Hematopoietic multipotent progenitor cell treated with erythropoietin and hydrocortisone succinate and interleukin-3 and kit ligand, for 17 days (in vitro differentiated cells): ENCODE results near the gene PVRIG.
A peak's percentile ranks its signal among the peaks of the same experiment; 100 is the strongest.
"Not testable (repeated sequence)": the region's sequence is repeated elsewhere in the genome, so short reads cannot be mapped to it uniquely, and the experiment has no call there.

Experiments
- DNase-seq: peaks from one replicate; pipeline ENCODE4 v3.0.0-alpha.2; 2015; ENCODE audit warnings: low spot score

The PVRIG gene

GRCh38 chr7:100195222-100195621 lies 24.5 kb upstream of the PVRIG start:
- DNase-seq, result no peak

- DNase-seq, result not testable (repeated sequence)
Observed at GRCh38 chr7:100195901-100196322, 23.8 kb upstream of the PVRIG start.

GRCh38 chr7:100198266-100198665 lies 21.5 kb upstream of the PVRIG start:
- DNase-seq, result no peak

- no peak for DNase-seq
Observed at GRCh38 chr7:100200693-100201092, 19.1 kb upstream of the PVRIG start.

- no peak for DNase-seq
Observed at GRCh38 chr7:100204454-100204853, 15.3 kb upstream of the PVRIG start.

GRCh38 chr7:100208911-100209408 lies 10.8 kb upstream of the PVRIG start:
- DNase-seq, result no peak

DNA sequence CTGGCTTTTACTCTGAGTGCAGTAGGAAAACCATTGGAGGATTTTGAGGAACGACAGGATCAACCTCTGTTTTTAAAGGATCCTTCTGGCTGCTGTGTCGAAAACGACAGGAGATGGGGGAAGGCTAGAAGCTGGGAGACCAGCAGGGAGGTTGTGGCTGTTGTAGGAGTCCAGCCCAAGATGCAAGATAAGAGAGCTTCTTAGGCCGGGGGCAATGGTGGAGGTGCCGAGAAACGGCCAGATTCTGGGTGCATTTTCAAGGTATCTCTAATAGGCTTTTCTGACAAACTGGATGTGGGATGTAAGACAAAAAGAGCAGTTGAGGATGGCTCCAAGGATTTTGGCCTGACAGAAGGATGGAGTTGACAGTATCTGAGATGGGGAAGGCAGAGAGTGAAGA lies 10.3 kb upstream of the PVRIG start:
- DNase-seq, result no peak

- no peak for DNase-seq
Observed at GRCh38 chr7:100210805-100211204, 8.9 kb upstream of the PVRIG start.

- DNase-seq, result no peak
Observed at GRCh38 chr7:100211342-100211780, 8.4 kb upstream of the PVRIG start.

DNA sequence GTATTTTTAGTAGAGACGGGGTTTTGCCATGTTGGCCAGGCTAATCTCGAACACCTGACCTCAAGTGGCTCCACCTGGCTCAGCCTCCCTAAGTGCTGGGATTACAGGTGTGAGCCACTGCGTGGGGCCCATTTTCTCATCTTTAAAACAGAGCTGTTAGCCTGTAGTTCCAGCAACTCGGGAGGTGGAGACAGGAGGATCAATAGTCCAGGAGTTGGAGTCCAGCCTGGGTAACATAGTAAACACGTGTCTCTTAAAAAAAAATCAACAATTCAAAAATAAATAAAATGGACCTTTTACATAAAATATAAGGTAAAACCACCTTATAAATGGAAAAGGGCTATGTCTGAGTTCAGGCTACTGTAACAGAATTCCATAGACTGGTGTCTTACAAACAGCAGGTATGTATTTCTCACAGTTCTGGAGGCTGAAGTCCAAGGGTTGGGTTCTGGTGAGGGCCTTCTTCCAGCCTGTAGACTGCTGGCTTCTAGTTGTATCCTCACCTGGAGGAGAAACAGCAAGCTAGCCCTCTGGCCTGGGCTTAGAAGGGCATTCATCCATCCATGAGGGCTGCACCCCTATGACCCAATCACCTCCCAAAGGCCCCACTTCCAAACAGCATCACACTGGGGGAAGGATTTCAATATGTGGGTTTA lies 7.0 kb upstream of the PVRIG start:
- no peak for DNase-seq

GRCh38 chr7:100213672-100214071 lies 6.1 kb upstream of the PVRIG start:
- no peak for DNase-seq

DNA sequence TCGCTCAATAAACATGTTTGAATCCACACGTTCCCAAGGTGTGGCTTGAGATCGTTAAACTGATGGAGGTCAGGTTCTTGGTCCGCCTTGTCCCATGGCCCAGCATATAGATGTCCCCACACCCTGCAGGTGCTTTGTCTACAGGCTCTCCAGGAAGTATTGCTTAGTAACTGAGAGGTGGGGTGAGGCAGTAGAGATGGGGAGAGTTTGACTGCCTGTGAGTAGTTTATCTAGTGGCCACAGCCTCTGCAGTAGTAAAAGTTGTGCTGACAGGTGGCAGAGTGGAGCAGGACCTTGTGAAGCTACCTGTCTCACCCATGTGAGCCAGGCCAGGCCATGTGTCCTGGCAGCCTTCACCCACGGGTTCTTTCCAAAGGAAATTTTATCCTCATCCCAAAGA lies 5.4 kb upstream of the PVRIG start:
- not testable (repeated sequence) for DNase-seq

- DNase-seq, result no peak
Observed at GRCh38 chr7:100215895-100216294, 3.9 kb upstream of the PVRIG start.

- DNase-seq, result peak; percentile 72
Observed at GRCh38 chr7:100217934-100218333, 1.8 kb upstream of the PVRIG start.

- DNase-seq, result no peak
Observed at GRCh38 chr7:100219271-100219737, 445 bp upstream of the PVRIG start.

DNA sequence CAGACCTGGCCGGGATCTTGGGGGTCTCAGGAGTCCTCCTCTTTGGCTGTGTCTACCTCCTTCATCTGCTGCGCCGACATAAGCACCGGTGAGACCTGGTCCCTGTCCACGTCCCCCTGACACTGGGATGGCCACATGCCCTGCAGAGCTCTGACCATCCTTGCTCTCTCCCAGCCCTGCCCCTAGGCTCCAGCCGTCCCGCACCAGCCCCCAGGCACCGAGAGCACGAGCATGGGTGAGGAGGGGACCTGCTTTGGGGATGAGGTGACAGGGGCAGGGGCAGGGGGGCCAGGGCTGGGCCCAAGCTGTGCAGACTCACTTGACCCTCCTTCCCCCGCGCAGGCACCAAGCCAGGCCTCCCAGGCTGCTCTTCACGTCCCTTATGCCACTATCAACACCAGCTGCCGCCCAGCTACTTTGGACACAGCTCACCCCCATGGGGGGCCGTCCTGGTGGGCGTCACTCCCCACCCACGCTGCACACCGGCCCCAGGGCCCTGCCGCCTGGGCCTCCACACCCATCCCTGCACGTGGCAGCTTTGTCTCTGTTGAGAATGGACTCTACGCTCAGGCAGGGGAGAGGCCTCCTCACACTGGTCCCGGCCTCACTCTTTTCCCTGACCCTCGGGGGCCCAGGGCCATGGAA lies 959 bp downstream of the PVRIG start:
- no peak for DNase-seq

DNA sequence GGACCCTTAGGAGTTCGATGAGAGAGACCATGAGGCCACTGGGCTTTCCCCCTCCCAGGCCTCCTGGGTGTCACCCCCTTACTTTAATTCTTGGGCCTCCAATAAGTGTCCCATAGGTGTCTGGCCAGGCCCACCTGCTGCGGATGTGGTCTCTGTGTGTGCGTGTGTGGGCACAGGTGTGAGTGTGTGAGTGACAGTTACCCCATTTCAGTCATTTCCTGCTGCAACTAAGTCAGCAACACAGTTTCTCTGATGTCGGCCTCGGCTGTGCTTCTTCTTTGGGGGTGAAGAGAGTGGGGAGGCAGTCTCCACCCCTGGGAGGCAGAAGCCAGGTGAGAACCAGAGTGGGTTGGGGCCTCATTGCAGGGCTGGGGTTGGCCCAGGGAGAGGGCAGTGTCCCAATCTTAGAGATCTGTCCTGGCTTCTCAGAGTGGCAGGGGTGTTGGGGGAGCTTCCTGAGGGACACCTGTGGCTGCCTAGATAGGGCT lies 1.5 kb downstream of the PVRIG start:
- no peak for DNase-seq

DNA sequence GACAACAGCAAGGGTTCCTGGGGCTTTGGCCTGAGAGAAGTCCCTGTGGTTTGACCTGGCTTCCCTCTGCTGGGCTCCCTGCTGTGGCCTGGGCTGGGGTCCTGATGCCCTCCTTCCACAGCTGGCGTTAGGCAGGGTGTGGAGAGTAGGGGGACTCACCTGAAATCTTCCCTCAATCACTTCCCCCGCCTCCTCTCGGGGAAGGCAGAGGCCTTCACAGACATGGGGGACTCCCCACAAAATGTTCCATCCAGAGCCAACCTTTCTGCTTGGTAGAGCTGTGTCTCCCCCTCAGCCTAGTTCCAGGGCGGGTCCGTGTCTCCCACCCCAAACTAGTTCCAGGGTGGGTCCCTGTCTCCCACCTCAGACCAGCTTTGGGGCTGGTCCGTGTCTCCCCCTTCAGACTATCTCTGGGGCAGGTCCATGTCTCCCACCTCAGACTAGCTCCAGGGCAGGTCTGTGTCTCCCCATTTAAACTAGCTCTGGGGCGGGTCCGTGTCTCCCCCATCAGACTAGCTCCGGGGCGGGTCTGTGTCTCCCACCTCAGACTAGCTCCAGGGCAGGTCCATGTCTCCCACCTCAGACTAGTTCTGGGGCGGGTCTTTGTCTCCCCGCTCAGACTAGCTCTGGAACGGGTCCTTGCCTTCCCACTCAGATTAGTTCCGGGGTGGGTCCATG lies 2.2 kb downstream of the PVRIG start:
- no peak for DNase-seq

GRCh38 chr7:100222445-100223132 lies 2.8 kb downstream of the PVRIG start:
- DNase-seq, result no peak

DNA sequence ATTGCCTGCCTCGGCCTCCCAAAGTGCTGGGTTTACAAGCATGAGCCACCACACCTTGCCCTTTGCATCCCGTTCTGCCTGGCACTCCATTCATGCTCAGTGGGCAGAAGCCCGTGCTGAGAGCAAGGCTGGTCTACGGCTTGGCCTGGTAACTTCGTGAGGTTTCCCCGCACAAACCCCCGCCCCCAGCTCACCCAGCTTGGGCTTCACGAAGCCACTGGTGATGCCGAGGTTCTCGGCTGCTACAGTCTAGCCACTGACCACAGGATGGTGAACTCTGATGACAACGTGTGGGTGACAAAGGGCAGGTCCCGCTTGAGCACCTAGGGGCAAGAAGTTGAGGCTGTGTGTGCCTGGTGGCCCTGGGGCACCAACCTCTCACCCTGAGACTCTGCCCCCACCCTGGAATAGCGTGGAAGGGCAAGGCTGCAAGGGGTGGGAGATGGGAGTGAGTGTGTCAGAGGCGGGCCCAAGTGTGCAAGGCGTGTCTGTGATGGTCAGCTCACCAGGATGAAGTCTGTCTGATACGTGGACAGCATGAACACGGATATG lies 3.7 kb downstream of the PVRIG start:
- DNase-seq, result not testable (repeated sequence)

GRCh38 chr7:100224891-100225290 lies 5.1 kb downstream of the PVRIG start:
- not testable (repeated sequence) for DNase-seq
